ENCODE data around the gene CLDN1. TPM values are rescaled to one million over a fixed set of nuclear protein-coding genes. Genes with fewer than 3 reads are reported as not detected.

Gene CLDN1
- total RNA-seq: 0.59 and 0.84 TPM in 2 replicates

GRCh38 chr3:190321789-190322603, at the start of gene CLDN1:
TSS of gene CLDN1 (minus strand) at chr3:190322446. CDS start at chr3:190322206, 240 bp downstream.

Other genes with a start within 250 kb of the CLDN1 start
- gene P3H2, start 201.5 kb downstream of the CLDN1 start, total RNA-seq: 6.4 and 7.3 TPM in 2 replicates
- gene CLDN16, start 65.7 kb upstream of the CLDN1 start, total RNA-seq: not detected in 2 replicates
- not detected in 2 replicates for gene TMEM207, start 127.5 kb upstream of the CLDN1 start, total RNA-seq
- 6.4 and 6.6 TPM in 2 replicates for gene IL1RAP, start 191.6 kb upstream of the CLDN1 start, total RNA-seq